ENCODE measurements around the gene FLII. TPM values are rescaled to one million over a fixed set of nuclear protein-coding genes. Genes with fewer than 3 reads are reported as not detected.
A peak's percentile ranks its signal among the peaks of the same experiment; 100 is the strongest.

The FLII gene
- total RNA-seq, 1 experiment from 2014 or later, result 343 TPM

GRCh38 chr17:18261146-18261515, 2.6 kb upstream of the FLII start:
- CTCF ChIA-PET, result interaction anchor here (0.5 kb wide), 1 partner anchor 22 kb away, joined by 9 read pairs; no protein-coding TSS in a partner anchor

GRCh38 chr17:18260332-18261145, 2.0 kb upstream of the FLII start, which contains the start of gene MIEF2:
Gene MIEF2 (plus strand): TSS chr17:18260662. CDS start chr17:18262721, 2,059 bp downstream.
- TF ChIP-seq CTCF (IDR thresholded peaks at IDR 0.05; ENCODE audit: insufficient read depth in 1 of 2, low read depth in 1 of 2, low read length in 1 of 2, severe bottlenecking in 1 of 2, unreplicated experiment in 1 of 2), result no peak
- Mint-ChIP-seq H3K4me1 (ENCODE audit: low read depth, unreplicated experiment) (peaks cover 4% of the 10 kb centered on the region), H3K27ac (ENCODE audit: unreplicated experiment) (peak within 1 kb of the TSS; percentile 96), H3K9me3 (ENCODE audit: unreplicated experiment) (no peaks in the 10 kb centered on the region), H3K4me3 (ENCODE audit: unreplicated experiment) (peak within 1 kb of the TSS; percentile 80), H3K36me3 (ENCODE audit: insufficient read depth, unreplicated experiment) (peaks cover 42% of the 10 kb centered on the region), H3K27me3 (ENCODE audit: insufficient read depth, unreplicated experiment) (no peaks in the 10 kb centered on the region)
- ChIA-PET POLR2A (interaction anchor here (0.6 to 1.3 kb wide), 3 partner anchors 9 to 54 kb away, joined by 3 to 5 read pairs (median 3); partner anchors contain the start of gene TOP3A), CTCF (interaction anchor here (0.5 kb wide), 1 partner anchor 21 kb away, joined by 9 read pairs; no protein-coding TSS in a partner anchor)
- peak; percentile 97 to 98 for DNase-seq
- peaks cover 31% of the 10 kb centered on the region for H3K4me1 ChIP-seq
- BruUV-seq (replicated peaks), result TSS peak; percentile 54
- no peaks in the 10 kb centered on the region for H3K27me3 ChIP-seq (replicated peaks; ENCODE audit: control insufficient read depth, insufficient read depth, low read length)
- intact Hi-C loops (cut with micrococcal nuclease; ENCODE audit: unreplicated experiment), result loop anchor here (1.0 kb wide), 1 partner anchor 55 kb away; the partner anchor contains the start of gene SMCR8
- peaks cover under 1% of the 10 kb centered on the region; the same call in 1 of the 2 replicates for H3K36me3 ChIP-seq (ENCODE audit: control insufficient read depth, insufficient read depth, low read length)
- no peaks in the 10 kb centered on the region for H3K9me3 ChIP-seq
- peak within 1 kb of the TSS; percentile 87 for H3K4me3 ChIP-seq (ENCODE audit: low read depth, low read length)

More at GRCh38 chr17:18261146-18261515, 2.6 kb upstream of the FLII start:
- no peaks in the 10 kb centered on the region for H3K27me3 ChIP-seq (replicated peaks; ENCODE audit: control insufficient read depth, insufficient read depth, low read length)
- no TSS peak for BruUV-seq (replicated peaks)
- Mint-ChIP-seq H3K9me3 (ENCODE audit: unreplicated experiment) (no peaks in the 10 kb centered on the region), H3K27me3 (ENCODE audit: insufficient read depth, unreplicated experiment) (no peaks in the 10 kb centered on the region), H3K27ac (ENCODE audit: unreplicated experiment) (peak overlapping the region; percentile 96), H3K4me1 (ENCODE audit: low read depth, unreplicated experiment) (peaks cover 4% of the 10 kb centered on the region), H3K4me3 (ENCODE audit: unreplicated experiment) (peak overlapping the region; percentile 80), H3K36me3 (ENCODE audit: insufficient read depth, unreplicated experiment) (peaks cover 40% of the 10 kb centered on the region)
- POLR2A ChIA-PET, result interaction anchor here (0.6 to 1.3 kb wide), 3 partner anchors 8 to 53 kb away, joined by 3 to 5 read pairs (median 3); partner anchors contain the start of gene TOP3A
- H3K4me1 ChIP-seq, result peaks cover 31% of the 10 kb centered on the region
- no peak for TF ChIP-seq CTCF (IDR thresholded peaks at IDR 0.05; ENCODE audit: insufficient read depth in 1 of 2, low read depth in 1 of 2, low read length in 1 of 2, severe bottlenecking in 1 of 2, unreplicated experiment in 1 of 2)
- H3K36me3 ChIP-seq (ENCODE audit: control insufficient read depth, insufficient read depth, low read length), result no peaks in the 10 kb centered on the region
- intact Hi-C loops (cut with micrococcal nuclease; ENCODE audit: unreplicated experiment), result no loop called here
- peak overlapping the region; percentile 87 for H3K4me3 ChIP-seq (ENCODE audit: low read depth, low read length)
- no peaks in the 10 kb centered on the region for H3K9me3 ChIP-seq
- DNase-seq, result peak in 1 of 2 experiments; percentile 52

GRCh38 chr17:18259621-18260331, 1.2 kb upstream of the FLII start:
- Mint-ChIP-seq H3K4me1 (ENCODE audit: low read depth, unreplicated experiment) (peaks cover 4% of the 10 kb centered on the region), H3K36me3 (ENCODE audit: insufficient read depth, unreplicated experiment) (peaks cover 40% of the 10 kb centered on the region), H3K27me3 (ENCODE audit: insufficient read depth, unreplicated experiment) (no peaks in the 10 kb centered on the region), H3K9me3 (ENCODE audit: unreplicated experiment) (no peaks in the 10 kb centered on the region), H3K27ac (ENCODE audit: unreplicated experiment) (peak overlapping the region; percentile 96), H3K4me3 (ENCODE audit: unreplicated experiment) (peak overlapping the region; percentile 80)
- ChIA-PET CTCF (no interaction called here), POLR2A (no interaction called here)
- Histone ChIP-seq H3K27me3 (replicated peaks; ENCODE audit: control insufficient read depth, insufficient read depth, low read length) (no peaks in the 10 kb centered on the region), H3K9me3 (no peaks in the 10 kb centered on the region), H3K4me3 (ENCODE audit: low read depth, low read length) (peak overlapping the region; percentile 87), H3K36me3 (ENCODE audit: control insufficient read depth, insufficient read depth, low read length) (peaks cover 1% of the 10 kb centered on the region; the same call in 1 of the 2 replicates), H3K4me1 (peaks cover 31% of the 10 kb centered on the region)
- intact Hi-C loops (cut with micrococcal nuclease; ENCODE audit: unreplicated experiment), result loop anchor here (1.0 to 5.0 kb wide), 2 partner anchors 56 to 77 kb away; partner anchors contain the start of genes ALKBH5 and SMCR8
- peak; percentile 45 to 73 for DNase-seq
- no peak for TF ChIP-seq CTCF (IDR thresholded peaks at IDR 0.05; ENCODE audit: insufficient read depth in 1 of 2, low read depth in 1 of 2, low read length in 1 of 2, severe bottlenecking in 1 of 2, unreplicated experiment in 1 of 2)
- no TSS peak for BruUV-seq (replicated peaks)
